K562 (cell line): ENCODE data around the gene OBSL1.

Experiments used
- CBFB ChIP-seq: sonication (generic); formaldehyde crosslinking; IDR thresholded peaks from 2 replicates; pipeline ENCODE4 v1.4.0; 2020; ENCODE audit warnings: mild to moderate bottlenecking, missing genetic modification reagents
- CTCF ChIP-seq, 3 experiments: IDR thresholded peaks in 2 of 3; conservative IDR thresholded peaks in 1 of 3; 2 replicates each; pipeline ENCODE4 v1.5.1; 2011 to 2012; ENCODE audit warnings: low read length in 3 of 3, mild to moderate bottlenecking in 3 of 3, control low read depth in 2 of 3, improper control_type of control experiment in 1 of 3, inconsistent platforms in 1 of 3, low read depth in 1 of 3, mixed read lengths in 1 of 3, moderate library complexity in 1 of 3; ENCODE audit not compliant: insufficient read depth in 2 of 3
- E2F5 ChIP-seq: sonication (generic); formaldehyde crosslinking; IDR thresholded peaks from 2 replicates; pipeline ENCODE4 v1.8.0; 2022; ENCODE audit warnings: mild to moderate bottlenecking, missing genetic modification reagents
- EP300 ChIP-seq: IDR thresholded peaks from 2 replicates; pipeline ENCODE4 v1.6.1; 2012; ENCODE audit warnings: low read length, improper control_type of control experiment
- FOXA1 ChIP-seq: fragments of 450-650 bp; IDR thresholded peaks from 2 replicates; pipeline ENCODE4 v1.6.1; 2016; ENCODE audit warnings: mild to moderate bottlenecking, borderline replicate concordance
- TAF1 ChIP-seq: IDR thresholded peaks from 2 replicates; pipeline ENCODE4 v1.6.1; 2011; ENCODE audit warnings: mild to moderate bottlenecking, low read length, moderate library complexity; ENCODE audit not compliant: insufficient read depth, control insufficient read depth, severe bottlenecking; ENCODE audit errors: extremely low read depth
- WHSC1 ChIP-seq: IDR thresholded peaks from one replicate; pipeline ENCODE4 v1.6.1; 2012; ENCODE audit warnings: low read length, control low read depth, inconsistent platforms
- ZBTB5 ChIP-seq: fragments of 450-650 bp; IDR thresholded peaks from 2 replicates; pipeline ENCODE4 v1.6.1; 2017; ENCODE audit warnings: antibody characterized with exemption
- ZBTB7A ChIP-seq: IDR thresholded peaks from 2 replicates; pipeline ENCODE4 v1.6.1; 2011; ENCODE audit warnings: low read depth, mild to moderate bottlenecking, low read length, moderate library complexity, borderline replicate concordance; ENCODE audit not compliant: control insufficient read depth

GRCh38 chr2:219611306-219611705 is 40.0 kb upstream of the OBSL1 start:
- TF ChIP-seq TAF1 (no peak), ZBTB5 (no peak), CBFB (no peak), EP300 (no peak), E2F5 (CRISPR knock-in tag) (no peak), CTCF (IDR thresholded peaks at IDR 0.05 in 2 of 3, conservative IDR thresholded peaks at IDR 0.05 in 1 of 3; ENCODE audit: insufficient read depth in 2 of 3, low read depth in 1 of 3, low read length in 3 of 3) (no peak), ZBTB7A (no peak), WHSC1 (no peak), FOXA1 (no peak)
